Gastrocnemius medialis (tissue), 4 donors: ENCODE results near the gene C13orf42. TPM values are rescaled to one million over a fixed set of nuclear protein-coding genes. Genes with fewer than 3 reads are reported as not detected.
A peak's percentile ranks its signal among the peaks of the same experiment; 100 is the strongest.

Source experiments
- ATAC-seq, 2 donors: fragments of 150-250 bp; one replicate each; pipeline ENCODE4 v1.9.1; 2016
- DNase-seq, 2 donors: peaks; one replicate each; pipeline ENCODE4 v3.0.0-alpha.2; 2019
- H3K27ac ChIP-seq, 4 donors: fragments of 200-600 bp; sonication (generic); 1 replicate in 1 of 4; 2 replicates in 3 of 4; pipeline ENCODE4 v1.5.1; 2016 to 2018; ENCODE audit warnings: mild to moderate bottlenecking in 2 of 4, moderate library complexity in 1 of 4
- H3K27me3 ChIP-seq, 3 donors: fragments of 200-600 bp; sonication (generic) in 2 of 3; 1 replicate in 1 of 3; 2 replicates in 2 of 3; pipeline versions ENCODE4 v1.5.1 to v1.6.0; 2016 to 2019; ENCODE audit warnings: mild to moderate bottlenecking in 1 of 3, moderate library complexity in 1 of 3
- H3K36me3 ChIP-seq, 2 donors: fragments of 200-600 bp; sonication (generic) in 1 of 2; one replicate each; pipeline ENCODE4 v1.5.1; 2017 to 2018
- H3K4me1 ChIP-seq, 2 donors: fragments of 200-600 bp; sonication (generic) in 1 of 2; one replicate each; pipeline ENCODE4 v1.5.1; 2016 to 2017; ENCODE audit warnings: mild to moderate bottlenecking in 2 of 2
- H3K4me3 ChIP-seq, 4 donors: fragments of 200-600 bp; sonication (generic) in 3 of 4; 1 replicate in 1 of 4; 2 replicates in 3 of 4; pipeline ENCODE4 v1.5.1; 2016 to 2019; ENCODE audit warnings: mild to moderate bottlenecking in 2 of 4
- H3K9me3 ChIP-seq, 3 donors: fragments of 200-600 bp; sonication (generic) in 2 of 3; 1 replicate in 1 of 3; 2 replicates in 2 of 3; pipeline ENCODE4 v1.5.1; 2016 to 2019
- POLR2A ChIP-seq, 2 donors: fragments of 450-650 bp; IDR thresholded peaks; one replicate each; pipeline ENCODE4 v1.6.1; 2017; ENCODE audit warnings: antibody characterized with exemption in 2 of 2, mild to moderate bottlenecking in 2 of 2, moderate library complexity in 2 of 2
- in situ Hi-C, 4 donors: fragments of 200-750 bp; cut with MboI; loops; one replicate each; pipeline versions ENCODE4 v1.15.0 to v1.8.0; 2017; ENCODE audit warnings: low sequenced_read_pairs in 4 of 4
- intact Hi-C: fragments of 100-400 bp; cut with DNase I; formaldehyde crosslinking; loops from one replicate; pipeline ENCODE4 v1.15.1; 2023; ENCODE audit warnings: low total_unique reads
- total RNA-seq, 4 donors: library from RNA; depleted of rRNA; stranded (reverse); fragments of >200 nt; gene quantifications; one replicate each; pipeline versions ENCODE4 v1.1.0 to v1.2.3, GENCODE V29; 2016
- TF ChIP-seq, protein P1 (sequence below), 5 experiments: fragments of 450-650 bp in 3 of 5; fragments of 200-600 bp in 2 of 5; sonication (generic) in 2 of 5; IDR thresholded peaks in 4 of 5; conservative IDR thresholded peaks in 1 of 5; 1 replicate in 4 of 5; 2 replicates in 1 of 5; pipeline ENCODE4 v1.5.1; 2016 to 2019; ENCODE audit warnings: antibody characterized with exemption in 5 of 5, mild to moderate bottlenecking in 3 of 5, moderate library complexity in 3 of 5

C13orf42 gene
- total RNA-seq, 4 donors from 2014 or later, result not detected

DNA sequence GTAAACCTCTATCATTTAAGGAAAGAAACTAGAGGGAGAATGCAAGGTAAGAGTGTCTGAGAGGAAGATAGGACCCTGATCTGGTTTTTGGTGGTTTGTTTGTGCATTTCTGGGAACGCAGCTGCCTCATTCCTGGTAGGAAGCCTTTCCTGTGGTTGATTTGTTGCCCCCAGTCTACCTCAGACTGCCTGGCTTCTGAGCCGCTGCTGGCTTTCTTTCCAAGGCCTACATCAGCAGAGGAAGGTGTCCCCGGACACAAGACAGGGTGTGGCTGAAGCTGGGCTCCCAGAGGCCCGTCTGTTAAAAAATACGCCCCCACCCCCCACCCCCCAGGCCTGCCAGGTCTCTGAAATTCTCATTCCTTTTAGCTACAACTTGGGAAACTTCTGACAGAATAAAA, 42.6 kb downstream of the C13orf42 start:
- intact Hi-C loops, result loop anchor here (10.0 kb wide), 2 partner anchors 114 to 1094 kb away; no protein-coding TSS in a partner anchor
- H3K9me3 ChIP-seq, result no peaks in the 10 kb centered on the region
- ATAC-seq (no peak), DNase-seq (no peak)
- no peaks in the 10 kb centered on the region for H3K27me3 ChIP-seq
- in situ Hi-C loops, result loop anchor here in 2 of 4 donors (10.0 to 25.0 kb wide), 2 partner anchors 74 to 1106 kb away; no protein-coding TSS in a partner anchor
- no peaks in the 10 kb centered on the region for H3K4me1 ChIP-seq
- TF ChIP-seq, protein P1, sequence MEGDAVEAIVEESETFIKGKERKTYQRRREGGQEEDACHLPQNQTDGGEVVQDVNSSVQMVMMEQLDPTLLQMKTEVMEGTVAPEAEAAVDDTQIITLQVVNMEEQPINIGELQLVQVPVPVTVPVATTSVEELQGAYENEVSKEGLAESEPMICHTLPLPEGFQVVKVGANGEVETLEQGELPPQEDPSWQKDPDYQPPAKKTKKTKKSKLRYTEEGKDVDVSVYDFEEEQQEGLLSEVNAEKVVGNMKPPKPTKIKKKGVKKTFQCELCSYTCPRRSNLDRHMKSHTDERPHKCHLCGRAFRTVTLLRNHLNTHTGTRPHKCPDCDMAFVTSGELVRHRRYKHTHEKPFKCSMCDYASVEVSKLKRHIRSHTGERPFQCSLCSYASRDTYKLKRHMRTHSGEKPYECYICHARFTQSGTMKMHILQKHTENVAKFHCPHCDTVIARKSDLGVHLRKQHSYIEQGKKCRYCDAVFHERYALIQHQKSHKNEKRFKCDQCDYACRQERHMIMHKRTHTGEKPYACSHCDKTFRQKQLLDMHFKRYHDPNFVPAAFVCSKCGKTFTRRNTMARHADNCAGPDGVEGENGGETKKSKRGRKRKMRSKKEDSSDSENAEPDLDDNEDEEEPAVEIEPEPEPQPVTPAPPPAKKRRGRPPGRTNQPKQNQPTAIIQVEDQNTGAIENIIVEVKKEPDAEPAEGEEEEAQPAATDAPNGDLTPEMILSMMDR (IDR thresholded peaks at IDR 0.05 in 4 of 5, conservative IDR thresholded peaks at IDR 0.05 in 1 of 5), result no peak
- no peak for TF ChIP-seq POLR2A (IDR thresholded peaks at IDR 0.05)
- no peaks in the 10 kb centered on the region for H3K36me3 ChIP-seq
- H3K27ac ChIP-seq, result no peak overlapping the region
- H3K4me3 ChIP-seq, result no peak overlapping the region

DNA sequence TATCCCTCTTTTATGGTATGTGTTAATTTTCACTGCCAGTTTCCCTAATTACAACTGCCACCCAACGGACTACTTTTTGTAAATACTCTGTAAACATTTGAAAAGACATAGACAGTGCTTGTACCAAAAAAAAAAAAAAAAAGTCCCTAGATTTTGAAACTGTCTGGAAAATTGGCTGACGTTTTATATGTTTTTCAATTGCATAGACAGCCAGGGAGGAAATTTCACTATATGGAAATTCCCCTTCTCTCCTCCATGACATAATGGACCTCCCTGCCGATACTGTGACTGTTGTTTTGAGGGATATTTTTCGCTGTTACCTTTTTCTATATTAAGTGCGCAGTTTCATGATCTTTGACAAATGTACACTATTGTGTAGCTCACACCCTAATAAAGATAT, 43.4 kb downstream of the C13orf42 start:
- DNase-seq, result no peak
- TF ChIP-seq, protein P1 (IDR thresholded peaks at IDR 0.05 in 4 of 5, conservative IDR thresholded peaks at IDR 0.05 in 1 of 5), result no peak
- TF ChIP-seq POLR2A (IDR thresholded peaks at IDR 0.05), result no peak
- in situ Hi-C loops, result loop anchor here in 2 of 4 donors (10.0 to 25.0 kb wide), 2 partner anchors 73 to 1105 kb away; no protein-coding TSS in a partner anchor
- Histone ChIP-seq H3K9me3 (no peaks in the 10 kb centered on the region), H3K27ac (no peak overlapping the region), H3K4me1 (no peaks in the 10 kb centered on the region), H3K4me3 (no peak overlapping the region), H3K36me3 (no peaks in the 10 kb centered on the region), H3K27me3 (no peaks in the 10 kb centered on the region)
- no peak for ATAC-seq
- intact Hi-C loops, result loop anchor here (10.0 kb wide), 2 partner anchors 113 to 1093 kb away; no protein-coding TSS in a partner anchor

DNA sequence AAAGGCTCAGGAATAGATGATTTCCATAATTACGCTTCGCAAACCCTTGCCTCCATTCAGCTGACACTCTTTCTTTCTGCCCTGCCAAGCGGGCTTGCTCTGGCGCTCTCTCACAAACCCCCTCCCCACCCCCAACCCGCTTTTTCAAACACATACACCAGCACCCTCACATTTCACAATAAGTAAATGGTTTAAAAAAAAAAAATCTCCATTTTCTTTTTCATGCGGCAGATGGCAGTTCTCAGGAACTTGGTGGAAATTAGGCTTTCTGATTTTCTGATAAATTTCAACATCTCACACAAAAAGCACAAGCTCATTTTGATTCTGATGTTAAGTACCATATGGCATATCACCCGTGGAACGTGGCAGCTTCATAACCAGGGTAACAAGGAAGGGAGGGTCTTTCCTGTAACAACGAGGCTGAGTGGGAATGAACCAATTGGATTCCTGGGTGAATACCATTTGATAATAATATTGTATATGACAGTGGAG, 43.8 kb downstream of the C13orf42 start:
- in situ Hi-C loops, result loop anchor here in 2 of 4 donors (10.0 to 25.0 kb wide), 2 partner anchors 72 to 1105 kb away; no protein-coding TSS in a partner anchor

DNA sequence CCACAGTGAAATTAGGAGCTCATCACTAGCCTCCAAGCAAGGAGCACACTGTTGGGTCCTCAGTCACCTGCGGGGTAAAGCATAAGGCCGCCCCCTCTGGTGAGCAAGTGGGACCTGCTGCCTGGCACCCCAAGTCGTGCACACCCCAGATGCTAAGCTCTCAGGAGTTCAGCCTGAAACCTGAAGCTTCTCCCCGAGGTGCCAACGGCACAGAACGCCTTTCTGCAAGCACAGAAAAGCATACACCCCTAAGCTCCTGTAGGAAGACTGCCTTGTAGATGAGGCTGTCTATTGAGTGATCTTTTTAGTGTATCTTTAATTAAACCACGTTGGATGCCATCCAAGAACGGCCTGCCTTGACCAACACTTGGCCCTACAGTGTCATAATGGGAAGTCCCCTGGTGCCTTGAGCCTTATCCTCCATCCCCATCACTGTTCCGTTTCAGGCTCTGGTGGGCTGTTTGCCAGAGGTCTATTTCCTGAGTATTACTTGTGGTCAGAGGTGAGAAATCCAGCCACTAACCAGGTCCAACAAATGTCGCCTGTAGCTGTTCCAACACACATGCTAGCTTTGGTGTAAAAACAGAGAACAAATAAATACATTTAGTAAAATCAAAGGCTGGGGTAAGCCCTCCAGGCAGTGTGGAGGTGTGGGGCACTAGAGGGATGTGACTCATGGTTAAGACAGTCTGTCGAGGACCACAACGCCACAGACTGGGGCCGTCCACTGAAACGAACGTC, 44.8 kb downstream of the C13orf42 start:
- H3K27me3 ChIP-seq, result no peaks in the 10 kb centered on the region
- H3K36me3 ChIP-seq, result no peaks in the 10 kb centered on the region
- peak overlapping the region in 3 of 4 donors; percentile 36 to 56 (median 48) for H3K27ac ChIP-seq
- DNase-seq, result no peak
- TF ChIP-seq, protein P1 (IDR thresholded peaks at IDR 0.05 in 4 of 5, conservative IDR thresholded peaks at IDR 0.05 in 1 of 5), result no peak
- TF ChIP-seq POLR2A (IDR thresholded peaks at IDR 0.05), result no peak
- ATAC-seq, result peak; percentile 56 to 57
- in situ Hi-C loops, result loop anchor here in 2 of 4 donors (10.0 to 25.0 kb wide), 2 partner anchors 71 to 1104 kb away; no protein-coding TSS in a partner anchor
- no peaks in the 10 kb centered on the region for H3K4me1 ChIP-seq
- intact Hi-C loops, result loop anchor here (10.0 kb wide), 2 partner anchors 111 to 1091 kb away; no protein-coding TSS in a partner anchor
- no peak overlapping the region for H3K4me3 ChIP-seq
- no peaks in the 10 kb centered on the region for H3K9me3 ChIP-seq

More for the DNA sequence above, 43.8 kb downstream of the C13orf42 start:
- H3K27me3 ChIP-seq, result no peaks in the 10 kb centered on the region
- intact Hi-C loops, result loop anchor here (10.0 kb wide), 2 partner anchors 112 to 1092 kb away; no protein-coding TSS in a partner anchor
- no peaks in the 10 kb centered on the region for H3K9me3 ChIP-seq
- TF ChIP-seq POLR2A (IDR thresholded peaks at IDR 0.05), result no peak
- TF ChIP-seq, protein P1 (IDR thresholded peaks at IDR 0.05 in 4 of 5, conservative IDR thresholded peaks at IDR 0.05 in 1 of 5), result no peak
- H3K27ac ChIP-seq, result peak overlapping the region in 1 of 4 donors; percentile 42
- H3K36me3 ChIP-seq, result no peaks in the 10 kb centered on the region
- no peaks in the 10 kb centered on the region for H3K4me1 ChIP-seq
- ATAC-seq (no peak), DNase-seq (no peak)
- no peak overlapping the region for H3K4me3 ChIP-seq
